ENCODE data around the gene PBX4.
"Not testable (repeated sequence)": the region's sequence is repeated elsewhere in the genome, so short reads cannot be mapped to it uniquely, and the experiment has no call there.

The PBX4 gene, protein sequence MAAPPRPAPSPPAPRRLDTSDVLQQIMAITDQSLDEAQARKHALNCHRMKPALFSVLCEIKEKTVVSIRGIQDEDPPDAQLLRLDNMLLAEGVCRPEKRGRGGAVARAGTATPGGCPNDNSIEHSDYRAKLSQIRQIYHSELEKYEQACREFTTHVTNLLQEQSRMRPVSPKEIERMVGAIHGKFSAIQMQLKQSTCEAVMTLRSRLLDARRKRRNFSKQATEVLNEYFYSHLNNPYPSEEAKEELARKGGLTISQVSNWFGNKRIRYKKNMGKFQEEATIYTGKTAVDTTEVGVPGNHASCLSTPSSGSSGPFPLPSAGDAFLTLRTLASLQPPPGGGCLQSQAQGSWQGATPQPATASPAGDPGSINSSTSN
- 37.9 reads per million, percentile 62 among the genes with 10 or more reads in this experiment for total RNA-seq

GRCh38 chr19:19618219-19619051 is at the start of gene PBX4:
TSS of gene PBX4 (minus strand) at chr19:19618687. CDS start at chr19:19618629, 58 bp downstream.
- peak; percentile 99 for DNase-seq

DNA sequence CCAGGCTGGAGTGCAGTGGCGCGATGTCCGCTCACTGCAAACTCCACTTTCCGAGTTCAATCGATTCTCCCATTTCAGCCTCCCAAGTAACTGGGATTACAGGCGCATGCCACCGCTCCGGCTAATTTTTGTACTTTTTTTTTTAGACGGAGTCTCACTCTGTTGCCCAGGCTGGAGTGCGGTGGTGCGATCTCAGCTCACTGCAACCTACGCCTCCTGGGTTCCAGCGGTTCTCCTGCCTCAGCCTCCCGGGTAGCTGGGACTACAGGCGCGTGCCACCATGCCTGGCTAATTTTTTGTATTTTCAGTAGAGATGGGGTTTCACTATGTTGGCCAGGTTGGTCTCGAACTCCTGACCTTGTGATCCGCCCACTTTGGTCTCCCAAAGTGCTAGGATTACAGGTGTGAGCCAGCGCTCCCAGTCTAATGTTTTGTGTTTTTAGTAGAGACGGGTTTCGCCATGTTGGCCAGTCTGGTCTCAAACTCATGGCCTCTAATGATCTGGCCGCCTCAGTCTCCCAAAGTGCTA is 47.0 kb upstream of the PBX4 start:
- DNase-seq, result not testable (repeated sequence)

- peak; percentile 89 for DNase-seq
These were observed 45.0 kb upstream of the PBX4 start, which contains the start of gene ATP13A1 for GRCh38 chr19:19663256-19664120. TSS of gene ATP13A1 (minus strand) at chr19:19663676. CDS start at chr19:19663666, 10 bp downstream.

DNA sequence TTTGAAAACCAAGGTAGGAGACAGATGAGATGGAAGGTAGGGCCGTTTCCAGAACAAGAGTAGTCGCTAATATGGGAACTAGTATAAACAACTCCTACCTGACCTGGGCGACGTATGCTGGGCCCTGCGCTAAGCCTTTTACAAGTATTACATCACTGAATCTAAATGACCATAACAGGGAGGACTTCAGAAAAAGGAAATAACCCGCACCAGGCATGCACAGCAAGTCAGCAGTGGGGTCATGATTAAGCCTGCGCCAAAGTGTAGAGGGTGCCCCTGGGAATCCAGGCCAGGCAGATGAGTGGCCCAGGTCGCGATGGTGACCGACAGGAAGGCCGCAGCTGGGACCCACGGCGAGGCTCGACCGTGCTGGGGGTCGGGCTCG is 44.4 kb upstream of the PBX4 start:
- DNase-seq, result no peak

- DNase-seq, result no peak
These were observed 43.9 kb upstream of the PBX4 start for GRCh38 chr19:19662344-19662743.

- no peak for DNase-seq
These were observed 43.3 kb upstream of the PBX4 start for GRCh38 chr19:19661675-19662251.

GRCh38 chr19:19661141-19661674 is 42.7 kb upstream of the PBX4 start:
- no peak for DNase-seq

GRCh38 chr19:19659646-19660245 is 41.3 kb upstream of the PBX4 start:
- no peak for DNase-seq

GRCh38 chr19:19657397-19657783 is 38.9 kb upstream of the PBX4 start:
- no peak for DNase-seq

DNA sequence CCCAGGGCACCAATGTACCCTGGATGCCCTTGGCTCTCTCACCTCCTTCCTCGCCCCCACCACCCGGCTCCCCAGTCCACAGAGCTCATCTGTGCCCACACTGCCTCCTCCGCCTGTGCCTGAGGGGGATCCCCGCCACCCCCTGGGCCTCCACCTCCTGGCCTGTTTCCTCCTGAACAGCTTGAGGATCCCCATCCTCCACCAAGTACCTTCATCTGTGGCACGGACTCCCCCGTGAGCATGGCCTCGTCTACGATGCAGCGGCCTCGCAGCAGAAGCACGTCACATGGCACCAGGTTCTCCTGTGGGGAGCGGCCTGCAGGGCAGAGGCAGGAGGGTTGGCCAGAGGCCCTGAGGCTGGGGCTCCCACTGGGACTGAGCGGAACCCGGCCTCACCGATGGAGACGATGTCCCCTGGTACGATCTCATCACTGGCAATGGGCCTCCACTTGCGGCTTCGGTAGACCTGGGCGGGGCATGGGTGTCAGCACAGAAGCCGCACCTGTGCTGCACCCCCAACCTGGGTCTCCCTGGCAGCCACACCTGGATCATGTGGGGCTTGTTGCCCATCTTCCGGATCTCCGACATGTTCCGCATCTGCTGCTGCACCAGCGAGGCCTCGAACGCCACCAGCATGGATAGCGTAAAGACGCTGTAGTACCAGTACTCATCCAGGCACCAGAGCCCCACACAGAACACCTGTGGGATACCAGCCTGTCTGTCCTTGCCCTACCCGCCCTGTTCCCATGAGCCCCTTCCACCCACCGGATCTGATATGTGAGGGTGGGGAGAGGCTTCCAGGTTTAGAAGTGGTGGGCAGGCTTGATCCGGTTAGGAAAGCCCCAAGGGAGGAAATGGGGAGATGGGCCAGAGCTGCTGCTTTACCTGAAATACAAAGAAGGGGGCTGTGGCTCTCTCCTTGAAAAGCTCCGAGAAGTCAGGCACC is 38.2 kb upstream of the PBX4 start:
- no peak for DNase-seq

DNA sequence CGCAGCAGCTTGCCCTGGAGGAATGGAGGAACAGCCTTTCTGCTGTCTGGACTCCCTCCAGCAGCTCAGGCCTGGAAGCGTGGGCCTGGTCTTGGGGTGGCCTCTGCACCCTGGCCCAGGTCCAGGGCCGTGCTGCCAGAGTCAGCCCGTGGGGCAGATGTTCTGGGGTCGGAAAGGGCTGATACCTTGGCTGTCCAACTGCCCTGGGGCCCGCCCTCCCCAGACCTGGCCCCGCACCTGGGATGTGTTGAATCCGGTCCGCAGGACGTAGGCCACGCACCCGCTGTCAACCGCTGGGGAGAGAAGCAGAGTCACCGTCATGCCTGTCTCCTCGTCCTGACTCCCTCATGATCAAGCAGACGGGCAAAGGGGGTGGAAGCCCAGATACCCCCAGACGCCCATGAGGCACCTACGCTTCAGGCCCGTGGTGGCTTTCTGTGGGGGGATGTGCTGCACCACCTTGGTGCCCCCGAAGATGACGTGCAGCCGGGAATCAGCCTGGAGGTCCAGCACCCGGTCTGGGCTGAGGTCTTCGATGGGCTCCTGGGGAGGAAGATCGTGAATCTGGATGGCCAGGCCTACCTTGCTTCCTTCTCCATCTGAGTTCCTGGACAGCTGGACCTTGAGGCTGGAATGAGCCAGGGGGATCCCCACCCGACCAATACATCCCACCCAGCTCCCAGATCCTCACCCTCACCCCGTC is 37.3 kb upstream of the PBX4 start:
- DNase-seq, result no peak

GRCh38 chr19:19655051-19655594 is 36.6 kb upstream of the PBX4 start:
- DNase-seq, result no peak

DNA sequence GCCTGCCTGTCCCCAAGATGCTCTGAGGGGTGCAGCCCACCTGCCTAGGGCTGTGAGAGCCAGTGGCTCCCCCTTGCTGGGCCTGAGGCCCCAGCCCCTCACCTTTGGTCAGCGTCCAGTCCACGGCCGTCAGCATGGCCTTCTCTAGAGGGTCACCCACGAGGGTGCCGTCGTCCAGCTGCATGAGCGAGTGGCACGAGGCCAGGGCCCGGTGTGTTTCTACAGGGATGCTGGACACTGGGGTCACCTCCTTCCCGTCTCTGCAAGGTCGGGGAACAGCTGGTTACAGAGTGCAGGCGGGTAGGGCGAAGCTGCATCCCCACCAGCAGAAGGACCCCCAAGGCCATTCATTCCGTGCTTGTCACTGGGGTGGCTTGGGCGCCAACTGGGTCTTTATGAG is 36.0 kb upstream of the PBX4 start:
- DNase-seq, result no peak

DNA sequence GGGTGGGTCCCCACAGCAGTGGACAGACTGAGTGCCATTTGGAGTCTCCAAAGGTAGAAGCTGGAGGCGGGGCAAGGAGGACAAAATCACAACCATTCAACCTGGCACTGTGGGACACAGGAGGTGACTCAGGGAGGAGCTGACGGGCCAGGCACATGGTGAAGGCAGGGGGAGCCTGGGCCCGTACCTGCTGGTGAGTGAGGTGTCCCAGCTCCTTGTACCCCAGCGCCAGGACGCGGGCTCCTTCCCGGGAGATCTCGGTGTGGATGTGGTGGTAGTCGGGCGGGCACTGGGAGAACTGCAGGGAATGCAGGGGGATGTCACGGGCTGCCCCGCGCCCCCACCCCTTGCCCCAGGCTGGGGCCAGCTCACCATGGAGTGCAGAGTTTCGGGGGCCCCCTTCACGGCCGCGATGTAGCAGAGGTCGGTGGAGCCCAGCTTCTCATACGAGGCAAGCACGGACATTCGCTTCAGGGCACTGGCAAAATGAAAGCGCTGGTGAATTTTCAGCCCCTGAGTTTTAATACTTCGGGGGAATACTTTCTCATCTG is 35.2 kb upstream of the PBX4 start:
- DNase-seq, result no peak

DNA sequence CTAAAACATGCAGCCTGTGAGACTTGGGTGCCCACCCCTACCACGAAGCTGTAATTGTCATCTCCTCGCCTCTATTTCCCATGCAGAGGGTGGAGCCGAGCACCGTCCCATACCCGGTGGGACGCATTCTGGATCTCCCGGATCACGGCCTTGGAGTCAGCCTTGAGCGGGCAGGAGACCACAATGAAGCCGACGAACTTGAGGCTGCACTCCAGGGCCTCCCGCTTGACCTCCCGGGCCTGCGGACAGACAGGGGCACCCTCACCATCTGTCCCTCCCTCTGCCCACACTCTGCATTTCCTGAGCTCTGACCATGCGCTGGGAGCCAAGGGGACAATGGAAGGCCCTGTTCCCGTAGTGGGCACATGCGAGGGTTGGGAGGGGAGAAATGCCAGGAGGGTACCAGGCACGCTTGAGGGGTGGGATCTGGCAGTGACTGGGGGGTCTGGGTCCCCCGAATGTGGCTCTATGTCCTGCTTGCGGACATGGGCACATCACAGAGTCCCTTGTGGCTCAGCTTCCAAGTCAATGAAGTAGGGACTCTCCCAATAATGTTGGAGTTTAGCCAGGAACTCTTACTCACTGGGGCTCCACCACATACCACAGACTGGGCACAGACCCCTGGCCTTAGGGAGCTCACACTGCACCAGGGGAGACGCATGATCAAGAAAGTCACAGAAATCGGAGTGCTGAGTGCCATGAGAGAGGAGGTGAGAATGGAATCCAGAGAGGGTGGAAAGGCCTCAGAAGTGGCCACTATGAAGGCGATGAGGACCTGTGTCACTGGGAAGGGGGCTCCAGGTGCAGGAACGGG is 34.2 kb upstream of the PBX4 start:
- DNase-seq, result no peak

- DNase-seq, result no peak
These were observed 32.6 kb upstream of the PBX4 start for GRCh38 chr19:19651076-19651475.

- no peak for DNase-seq
These were observed 31.8 kb upstream of the PBX4 start for GRCh38 chr19:19650331-19650730.

GRCh38 chr19:19649580-19649995 is 31.1 kb upstream of the PBX4 start:
- no peak for DNase-seq

Data from effector CD4-positive, alpha-beta T cell (primary cell).